ENCODE results near the gene CGB5. TPM values are rescaled to one million over a fixed set of nuclear protein-coding genes. Genes with fewer than 3 reads are reported as not detected.

The CGB5 gene
- total and polyA plus RNA-seq, 2 experiments from 2014 or later = not detected

DNA sequence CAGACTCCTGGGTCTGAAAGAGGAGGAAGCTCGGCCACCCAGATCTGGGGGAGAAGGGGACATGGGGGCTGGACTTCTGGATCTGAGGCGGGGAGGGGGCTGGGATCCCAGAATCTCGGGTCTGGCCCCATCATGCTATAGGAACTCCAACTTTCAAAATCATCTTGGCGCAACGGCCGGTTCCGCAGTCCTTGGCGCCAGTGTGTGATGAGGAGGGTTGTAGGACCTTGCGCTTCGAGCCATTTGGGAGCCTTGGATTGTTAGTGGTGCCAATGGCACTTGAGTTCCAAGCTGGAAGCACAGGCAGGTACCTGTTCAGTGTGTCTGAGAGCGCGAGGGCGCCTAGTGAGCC is 49.6 kb upstream of the CGB5 start (continued):
- TF ChIP-seq, protein P1, sequence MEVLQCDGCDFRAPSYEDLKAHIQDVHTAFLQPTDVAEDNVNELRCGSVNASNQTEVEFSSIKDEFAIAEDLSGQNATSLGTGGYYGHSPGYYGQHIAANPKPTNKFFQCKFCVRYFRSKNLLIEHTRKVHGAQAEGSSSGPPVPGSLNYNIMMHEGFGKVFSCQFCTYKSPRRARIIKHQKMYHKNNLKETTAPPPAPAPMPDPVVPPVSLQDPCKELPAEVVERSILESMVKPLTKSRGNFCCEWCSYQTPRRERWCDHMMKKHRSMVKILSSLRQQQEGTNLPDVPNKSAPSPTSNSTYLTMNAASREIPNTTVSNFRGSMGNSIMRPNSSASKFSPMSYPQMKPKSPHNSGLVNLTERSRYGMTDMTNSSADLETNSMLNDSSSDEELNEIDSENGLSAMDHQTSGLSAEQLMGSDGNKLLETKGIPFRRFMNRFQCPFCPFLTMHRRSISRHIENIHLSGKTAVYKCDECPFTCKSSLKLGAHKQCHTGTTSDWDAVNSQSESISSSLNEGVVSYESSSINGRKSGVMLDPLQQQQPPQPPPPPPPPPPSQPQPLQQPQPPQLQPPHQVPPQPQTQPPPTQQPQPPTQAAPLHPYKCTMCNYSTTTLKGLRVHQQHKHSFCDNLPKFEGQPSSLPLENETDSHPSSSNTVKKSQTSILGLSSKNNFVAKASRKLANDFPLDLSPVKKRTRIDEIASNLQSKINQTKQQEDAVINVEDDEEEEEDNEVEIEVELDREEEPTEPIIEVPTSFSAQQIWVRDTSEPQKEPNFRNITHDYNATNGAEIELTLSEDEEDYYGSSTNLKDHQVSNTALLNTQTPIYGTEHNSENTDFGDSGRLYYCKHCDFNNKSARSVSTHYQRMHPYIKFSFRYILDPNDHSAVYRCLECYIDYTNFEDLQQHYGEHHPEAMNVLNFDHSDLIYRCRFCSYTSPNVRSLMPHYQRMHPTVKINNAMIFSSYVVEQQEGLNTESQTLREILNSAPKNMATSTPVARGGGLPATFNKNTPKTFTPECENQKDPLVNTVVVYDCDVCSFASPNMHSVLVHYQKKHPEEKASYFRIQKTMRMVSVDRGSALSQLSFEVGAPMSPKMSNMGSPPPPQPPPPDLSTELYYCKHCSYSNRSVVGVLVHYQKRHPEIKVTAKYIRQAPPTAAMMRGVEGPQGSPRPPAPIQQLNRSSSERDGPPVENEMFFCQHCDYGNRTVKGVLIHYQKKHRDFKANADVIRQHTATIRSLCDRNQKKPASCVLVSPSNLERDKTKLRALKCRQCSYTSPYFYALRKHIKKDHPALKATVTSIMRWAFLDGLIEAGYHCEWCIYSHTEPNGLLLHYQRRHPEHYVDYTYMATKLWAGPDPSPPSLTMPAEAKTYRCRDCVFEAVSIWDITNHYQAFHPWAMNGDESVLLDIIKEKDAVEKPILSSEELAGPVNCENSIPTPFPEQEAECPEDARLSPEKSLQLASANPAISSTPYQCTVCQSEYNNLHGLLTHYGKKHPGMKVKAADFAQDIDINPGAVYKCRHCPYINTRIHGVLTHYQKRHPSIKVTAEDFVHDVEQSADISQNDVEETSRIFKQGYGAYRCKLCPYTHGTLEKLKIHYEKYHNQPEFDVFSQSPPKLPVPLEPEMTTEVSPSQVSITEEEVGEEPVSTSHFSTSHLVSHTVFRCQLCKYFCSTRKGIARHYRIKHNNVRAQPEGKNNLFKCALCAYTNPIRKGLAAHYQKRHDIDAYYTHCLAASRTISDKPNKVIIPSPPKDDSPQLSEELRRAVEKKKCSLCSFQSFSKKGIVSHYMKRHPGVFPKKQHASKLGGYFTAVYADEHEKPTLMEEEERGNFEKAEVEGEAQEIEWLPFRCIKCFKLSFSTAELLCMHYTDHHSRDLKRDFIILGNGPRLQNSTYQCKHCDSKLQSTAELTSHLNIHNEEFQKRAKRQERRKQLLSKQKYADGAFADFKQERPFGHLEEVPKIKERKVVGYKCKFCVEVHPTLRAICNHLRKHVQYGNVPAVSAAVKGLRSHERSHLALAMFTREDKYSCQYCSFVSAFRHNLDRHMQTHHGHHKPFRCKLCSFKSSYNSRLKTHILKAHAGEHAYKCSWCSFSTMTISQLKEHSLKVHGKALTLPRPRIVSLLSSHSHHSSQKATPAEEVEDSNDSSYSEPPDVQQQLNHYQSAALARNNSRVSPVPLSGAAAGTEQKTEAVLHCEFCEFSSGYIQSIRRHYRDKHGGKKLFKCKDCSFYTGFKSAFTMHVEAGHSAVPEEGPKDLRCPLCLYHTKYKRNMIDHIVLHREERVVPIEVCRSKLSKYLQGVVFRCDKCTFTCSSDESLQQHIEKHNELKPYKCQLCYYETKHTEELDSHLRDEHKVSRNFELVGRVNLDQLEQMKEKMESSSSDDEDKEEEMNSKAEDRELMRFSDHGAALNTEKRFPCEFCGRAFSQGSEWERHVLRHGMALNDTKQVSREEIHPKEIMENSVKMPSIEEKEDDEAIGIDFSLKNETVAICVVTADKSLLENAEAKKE (CRISPR knock-in tag; IDR thresholded peaks at IDR 0.05) = no peak
- no peak for TF ChIP-seq ZNF114 (CRISPR knock-in tag; IDR thresholded peaks at IDR 0.05)

DNA sequence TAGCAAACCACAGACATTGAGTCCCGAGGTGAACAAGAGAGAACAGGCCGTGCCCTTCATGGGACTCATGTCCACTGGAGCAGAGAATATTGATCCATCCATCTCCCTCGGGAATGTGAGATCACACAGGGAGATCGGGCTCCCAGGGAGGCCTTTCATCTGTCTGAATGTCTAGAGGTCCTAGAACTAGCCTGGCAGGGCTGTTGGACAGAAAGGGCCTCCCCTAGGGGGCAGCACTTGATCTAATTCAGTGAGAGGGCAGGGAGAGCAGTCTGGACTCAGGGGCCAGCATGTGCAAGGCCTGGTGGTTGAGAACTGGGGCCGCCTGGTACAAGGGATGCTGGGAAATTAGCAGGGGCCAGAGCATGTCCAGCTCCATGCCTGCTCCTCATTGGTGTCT is 45.7 kb upstream of the CGB5 start:
- H2AFZ ChIP-seq = no peak overlapping the region
- TF ChIP-seq, protein P1 (CRISPR knock-in tag; IDR thresholded peaks at IDR 0.05) = no peak
- TF ChIP-seq JUNB (IDR thresholded peaks at IDR 0.05; ENCODE audit: unreplicated experiment) (no peak), CREB1 (CRISPR knock-in tag; IDR thresholded peaks at IDR 0.05; ENCODE audit: low read depth) (no peak)
- TF ChIP-seq, protein P2, sequence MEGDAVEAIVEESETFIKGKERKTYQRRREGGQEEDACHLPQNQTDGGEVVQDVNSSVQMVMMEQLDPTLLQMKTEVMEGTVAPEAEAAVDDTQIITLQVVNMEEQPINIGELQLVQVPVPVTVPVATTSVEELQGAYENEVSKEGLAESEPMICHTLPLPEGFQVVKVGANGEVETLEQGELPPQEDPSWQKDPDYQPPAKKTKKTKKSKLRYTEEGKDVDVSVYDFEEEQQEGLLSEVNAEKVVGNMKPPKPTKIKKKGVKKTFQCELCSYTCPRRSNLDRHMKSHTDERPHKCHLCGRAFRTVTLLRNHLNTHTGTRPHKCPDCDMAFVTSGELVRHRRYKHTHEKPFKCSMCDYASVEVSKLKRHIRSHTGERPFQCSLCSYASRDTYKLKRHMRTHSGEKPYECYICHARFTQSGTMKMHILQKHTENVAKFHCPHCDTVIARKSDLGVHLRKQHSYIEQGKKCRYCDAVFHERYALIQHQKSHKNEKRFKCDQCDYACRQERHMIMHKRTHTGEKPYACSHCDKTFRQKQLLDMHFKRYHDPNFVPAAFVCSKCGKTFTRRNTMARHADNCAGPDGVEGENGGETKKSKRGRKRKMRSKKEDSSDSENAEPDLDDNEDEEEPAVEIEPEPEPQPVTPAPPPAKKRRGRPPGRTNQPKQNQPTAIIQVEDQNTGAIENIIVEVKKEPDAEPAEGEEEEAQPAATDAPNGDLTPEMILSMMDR (conservative IDR thresholded peaks at IDR 0.05; ENCODE audit: low read depth in 2 of 2) = peak; percentile 78 to 82
- Mint-ChIP-seq H3K9me3 (no peaks in the 10 kb centered on the region), H3K4me3 (no peak overlapping the region; the same call in 2 of the 3 replicates), H3K27ac (peak overlapping the region; percentile 78; the same call in 1 of the 2 replicates), H3K27me3 (ENCODE audit: insufficient read depth, low read depth, poor library complexity) (peaks cover 16% of the 10 kb centered on the region), H3K36me3 (ENCODE audit: low read depth) (peaks cover 17% of the 10 kb centered on the region), H3K4me1 (peaks cover 28% of the 10 kb centered on the region)
- peaks cover 17% of the 10 kb centered on the region for H4K20me1 ChIP-seq (replicated peaks; ENCODE audit: insufficient read depth)
- H3K27me3 ChIP-seq (ENCODE audit: insufficient read depth) = no peaks in the 10 kb centered on the region
- peaks cover 50% of the 10 kb centered on the region for H3K79me2 ChIP-seq (replicated peaks; ENCODE audit: insufficient read depth)
- peaks cover 14% of the 10 kb centered on the region; the same call in 1 of the 2 replicates for H3F3A ChIP-seq (replicated peaks; ENCODE audit: low read depth)
- peak; percentile 95 for DNase-seq (ENCODE audit: low spot score)
- H3K4me1 ChIP-seq (ENCODE audit: insufficient read depth) = peaks cover 6% of the 10 kb centered on the region; the same call in 1 of the 2 replicates
- no peaks in the 10 kb centered on the region for H3K9me2 ChIP-seq (ENCODE audit: insufficient read depth)
- peak; percentile 33 for ATAC-seq
- H3K36me3 ChIP-seq (ENCODE audit: insufficient read depth) = 0 out of 2 replicates have a peak, but pooled peaks cover 3% of the 10 kb centered on the region
- no peak overlapping the region for H3K27ac ChIP-seq (ENCODE audit: low read depth)
- H3K4me3 ChIP-seq = no peak overlapping the region
- no peak overlapping the region for H3K4me2 ChIP-seq

Measured in GM23338 (cell line).